HL-60/S4 treated with retinoic acid at 250 ng/mL for 4 days and 3 days (cell line): ENCODE data around the gene TGFBR2.

Experiments used
- in situ Hi-C: fragments of 300-500 bp; cut with MboI; formaldehyde crosslinking; loops from 2 replicates; pipeline ENCODE4 v1.7.0; 2022; ENCODE audit warnings: low sequenced_read_pairs

Gene TGFBR2

DNA sequence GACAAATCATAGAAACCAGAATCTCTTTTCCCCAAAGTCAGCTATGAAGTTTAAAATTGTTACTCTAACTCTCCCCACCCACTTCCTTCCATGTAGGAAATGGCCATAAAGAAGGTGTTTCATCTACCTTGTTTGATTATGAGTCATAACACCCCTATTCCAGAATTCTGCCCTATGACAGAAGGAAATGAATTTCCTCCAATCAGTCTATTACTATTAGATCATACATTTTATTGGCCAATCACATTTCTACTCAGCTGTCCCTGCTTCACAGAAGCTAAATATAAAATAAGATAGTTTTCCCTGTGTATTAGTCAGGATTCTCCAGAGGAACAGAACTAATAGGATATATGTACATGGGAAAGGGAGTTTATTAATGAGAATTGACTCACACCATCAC is 102.1 kb downstream of the TGFBR2 start:
- in situ Hi-C loops = no loop called here

DNA sequence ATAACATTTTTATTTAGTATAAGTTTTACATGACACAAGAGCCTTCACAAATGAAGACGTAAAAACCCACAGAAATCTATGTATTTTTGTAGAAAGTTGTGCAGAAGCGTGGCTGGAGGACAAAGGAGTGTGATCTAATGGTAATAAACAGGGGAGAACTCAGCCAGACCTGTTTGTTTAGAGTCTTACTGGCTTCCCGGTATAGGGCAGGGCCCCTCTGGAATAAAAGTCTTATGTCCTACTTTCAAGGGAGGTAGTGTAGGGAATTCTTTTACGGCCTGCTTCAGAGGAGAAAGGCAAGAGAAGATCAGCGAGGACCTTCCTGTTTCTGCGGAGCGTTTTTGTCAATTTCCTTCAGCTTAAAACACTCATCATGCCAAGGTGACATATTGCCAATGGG is 103.6 kb downstream of the TGFBR2 start:
- in situ Hi-C loops = no loop called here

DNA sequence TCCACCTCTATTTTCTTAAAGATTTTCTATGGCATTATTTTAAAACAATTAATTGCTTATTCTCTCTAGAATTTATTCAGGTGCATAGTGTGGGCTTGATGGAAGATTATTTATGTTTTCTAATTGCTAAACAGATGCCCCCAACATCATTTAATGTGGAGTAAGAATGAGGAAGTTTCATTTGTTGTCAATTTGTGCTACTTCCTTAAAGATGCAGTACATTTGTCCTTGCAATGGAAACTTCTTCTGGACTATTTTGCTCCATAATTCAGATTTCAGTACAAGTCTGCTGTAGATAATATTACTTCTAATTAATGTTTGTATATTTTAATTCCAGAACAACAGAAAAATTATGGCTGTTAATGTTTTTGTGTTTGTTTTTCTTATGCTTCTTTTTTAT is 104.8 kb downstream of the TGFBR2 start:
- in situ Hi-C loops = no loop called here

DNA sequence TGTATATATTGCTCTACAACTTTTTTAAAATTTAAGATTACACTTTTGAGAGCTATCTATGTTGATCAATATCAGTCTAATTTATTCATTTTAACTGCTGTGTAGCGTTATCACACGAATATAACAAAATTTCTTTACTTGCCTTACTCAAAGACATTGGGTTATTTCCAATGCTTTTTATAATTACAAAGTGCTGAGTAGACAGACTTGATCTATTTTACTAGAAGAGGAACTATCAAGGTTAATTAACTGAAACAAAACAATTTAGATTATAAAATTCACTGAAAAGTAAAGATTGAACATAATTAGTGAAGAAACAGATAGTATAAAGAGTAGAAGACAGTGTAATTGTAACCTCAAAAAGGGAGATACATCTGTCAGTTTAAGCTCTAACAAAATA is 105.5 kb downstream of the TGFBR2 start:
- in situ Hi-C loops = no loop called here

DNA sequence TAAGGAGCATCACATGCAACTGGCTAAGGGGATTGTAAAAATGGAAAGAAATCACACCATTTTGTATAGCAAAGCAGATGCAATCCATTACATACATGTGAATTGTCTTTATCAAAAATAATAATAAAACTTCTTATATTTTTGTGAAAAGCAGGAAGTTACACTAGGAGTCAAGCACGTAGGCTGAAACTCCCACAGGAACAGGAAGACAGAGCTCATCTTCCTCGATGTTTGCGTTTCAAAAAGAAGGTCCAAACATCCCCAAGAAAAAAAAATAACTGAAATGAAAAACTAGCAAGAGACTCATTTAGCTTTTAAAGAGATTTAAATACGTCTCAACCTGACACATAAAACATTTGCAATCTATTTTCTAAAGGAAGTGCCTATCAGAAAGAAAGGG is 106.6 kb downstream of the TGFBR2 start:
- in situ Hi-C loops = no loop called here

DNA sequence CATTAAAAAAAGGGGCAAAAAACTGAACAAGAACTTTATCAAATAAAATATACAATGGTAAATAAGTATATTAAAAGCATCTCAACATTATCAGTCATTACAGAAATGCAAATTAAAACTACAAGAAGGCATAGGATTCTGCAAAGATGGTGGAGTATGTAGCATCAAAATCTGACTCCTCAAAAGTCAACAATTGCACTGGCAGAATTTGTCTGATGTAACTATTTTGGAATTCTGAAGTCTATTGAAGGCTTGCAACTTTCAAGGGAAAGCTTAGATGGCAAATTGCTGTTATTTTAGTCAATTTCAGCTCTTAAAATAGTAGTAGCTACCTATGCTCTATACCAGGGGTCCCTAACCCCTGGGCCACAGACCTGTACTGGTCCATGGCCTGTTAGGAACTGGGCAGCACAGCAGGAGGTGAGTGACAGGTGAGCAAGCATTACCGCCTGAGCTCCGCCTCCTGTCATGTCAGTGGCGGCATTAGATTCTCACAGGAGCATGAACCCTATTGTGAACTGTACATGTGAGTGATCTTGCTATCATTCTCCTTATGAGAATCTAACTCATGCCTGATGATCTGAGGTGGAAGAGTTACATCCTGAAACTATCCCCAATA is 107.6 kb downstream of the TGFBR2 start:
- in situ Hi-C loops = no loop called here

DNA sequence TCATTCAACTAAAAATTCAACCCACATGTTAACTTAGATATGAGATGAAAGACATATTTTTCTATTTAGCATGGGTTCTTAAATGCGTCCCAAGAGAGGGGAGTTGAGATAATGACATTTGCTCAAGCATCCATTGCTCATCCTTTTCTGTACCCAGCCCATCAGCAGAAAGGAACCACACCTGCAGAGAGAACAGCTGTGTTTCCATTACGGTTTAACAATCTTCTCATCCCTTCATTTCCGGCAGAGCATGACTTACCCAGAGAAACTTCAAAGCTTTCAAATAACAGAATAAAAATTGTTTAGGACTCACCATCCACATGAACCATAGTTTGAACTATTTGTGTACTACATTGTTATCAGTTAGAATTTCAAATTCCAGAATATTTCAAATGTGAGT is 113.1 kb downstream of the TGFBR2 start:
- in situ Hi-C loops = no loop called here

DNA sequence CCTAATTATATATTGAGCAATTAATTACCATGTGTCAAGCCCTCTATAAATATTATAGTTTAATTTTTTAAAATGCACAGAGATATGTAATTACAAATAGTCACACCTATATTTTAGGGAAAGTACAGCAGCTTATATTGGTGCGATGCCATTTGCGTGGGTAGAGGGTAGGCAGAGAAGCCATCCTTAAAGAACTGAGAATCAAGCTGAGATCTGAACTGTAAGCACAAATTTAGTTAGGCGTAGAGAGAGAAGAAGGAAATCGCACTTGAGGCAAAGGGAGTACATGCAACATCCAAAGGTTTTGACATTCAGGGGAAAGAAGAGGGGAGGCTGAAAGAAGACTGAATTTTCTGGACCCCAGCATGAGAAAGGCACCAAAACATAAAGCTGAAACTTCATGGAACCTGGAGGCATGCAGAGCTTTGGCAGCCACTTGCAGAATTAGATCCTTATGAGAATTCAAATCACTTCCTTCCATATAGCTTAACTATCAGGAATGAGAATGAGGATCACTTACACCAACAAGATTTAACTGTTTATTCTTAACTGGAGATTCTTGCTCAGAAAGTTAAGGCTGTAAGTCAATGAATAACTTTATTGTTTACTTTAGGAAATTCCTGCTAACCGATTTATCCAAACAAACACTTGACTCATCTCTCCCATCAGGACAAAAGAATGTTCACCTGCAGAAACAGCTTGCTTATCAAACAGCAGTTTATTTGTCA is 114.3 kb downstream of the TGFBR2 start:
- in situ Hi-C loops = no loop called here

DNA sequence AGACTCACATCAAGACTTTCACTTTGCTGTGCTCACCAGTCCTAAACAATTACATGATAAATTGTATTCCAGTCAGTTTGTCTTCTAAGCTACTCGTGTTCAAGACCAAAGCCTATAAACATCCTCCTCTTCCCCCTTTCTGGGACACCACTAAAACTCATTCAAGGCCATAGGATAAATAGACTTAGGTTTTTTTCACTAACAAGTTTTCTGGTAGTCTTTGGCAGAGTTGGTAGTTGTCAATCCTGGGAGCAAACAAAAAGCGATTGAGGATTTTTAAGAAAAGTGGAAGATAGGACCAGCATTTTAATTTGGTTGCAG is 114.9 kb downstream of the TGFBR2 start:
- in situ Hi-C loops = no loop called here

DNA sequence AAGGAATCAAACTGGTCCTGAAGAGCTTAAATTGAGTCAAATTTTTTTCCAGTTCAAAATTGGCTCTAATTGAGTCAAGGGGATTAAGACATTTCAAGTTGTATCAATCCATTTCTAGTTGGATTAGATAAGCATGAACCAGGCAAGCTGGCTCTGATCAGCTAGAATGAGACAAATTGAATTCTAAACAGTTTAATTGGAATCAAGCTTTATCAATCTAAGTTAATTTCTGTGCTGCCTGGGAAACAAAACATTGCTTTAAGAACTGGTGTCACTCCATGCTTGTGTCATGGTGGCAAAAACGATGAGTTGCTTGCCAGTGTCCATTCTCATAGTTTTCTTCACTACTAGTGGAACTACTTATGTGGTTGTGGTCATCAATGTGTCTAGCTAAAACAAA is 116.8 kb downstream of the TGFBR2 start:
- in situ Hi-C loops = no loop called here

DNA sequence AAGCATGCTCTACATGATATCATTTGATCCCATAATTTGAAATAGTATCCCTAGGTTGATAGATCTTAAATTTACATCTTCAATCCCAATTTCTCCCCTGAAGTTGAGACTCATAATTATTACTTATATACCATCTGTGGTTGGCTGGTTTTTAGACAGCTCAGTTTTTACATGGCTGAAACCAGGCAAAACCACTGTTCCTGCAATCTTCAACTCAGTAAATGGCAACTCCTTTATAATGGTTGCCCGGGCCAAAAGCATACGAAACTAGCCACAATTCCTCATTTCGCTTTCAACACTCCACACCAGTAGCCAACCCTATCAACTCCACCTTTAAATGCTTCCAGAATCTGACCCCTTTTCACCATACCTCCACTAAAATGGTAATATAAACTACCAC is 118.5 kb downstream of the TGFBR2 start:
- in situ Hi-C loops = no loop called here

DNA sequence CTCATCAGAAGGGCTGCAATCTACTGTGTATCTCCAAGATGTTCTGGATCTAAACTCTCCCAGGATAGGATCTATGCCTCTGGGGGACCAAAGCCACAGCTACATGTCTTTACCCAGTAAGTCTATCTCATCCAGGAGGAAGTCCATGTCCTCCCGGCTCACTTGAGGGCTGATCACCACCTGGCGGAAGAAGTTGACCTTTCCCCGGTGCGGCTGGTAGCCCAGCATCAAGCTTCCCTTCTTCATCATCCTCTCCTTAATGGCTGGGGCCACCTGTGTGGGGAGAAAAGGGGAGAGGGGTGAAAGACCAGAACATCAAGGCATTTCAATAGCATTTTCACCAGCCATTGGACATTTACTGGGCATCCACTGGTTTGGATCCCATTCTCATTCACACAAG is 121.7 kb downstream of the TGFBR2 start:
- in situ Hi-C loops = no loop called here

DNA sequence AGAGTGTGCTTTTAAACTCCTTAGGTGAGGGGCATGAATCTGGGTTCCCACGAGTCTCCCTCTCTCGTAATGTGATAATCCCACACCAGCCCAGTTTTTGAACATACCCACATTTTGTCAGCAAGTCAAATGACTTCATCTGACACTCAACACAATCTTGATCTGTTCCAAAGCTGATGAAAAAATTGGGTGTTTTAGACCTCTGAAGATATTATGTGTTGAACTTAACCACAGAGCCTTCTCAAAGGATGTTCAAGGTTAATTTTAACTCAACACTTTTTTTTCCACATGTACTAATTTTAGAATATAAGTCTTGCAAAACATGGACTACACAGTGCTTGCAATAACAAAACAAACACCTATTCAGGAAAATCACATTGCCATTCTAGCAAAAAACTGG is 123.1 kb downstream of the TGFBR2 start:
- in situ Hi-C loops = no loop called here

DNA sequence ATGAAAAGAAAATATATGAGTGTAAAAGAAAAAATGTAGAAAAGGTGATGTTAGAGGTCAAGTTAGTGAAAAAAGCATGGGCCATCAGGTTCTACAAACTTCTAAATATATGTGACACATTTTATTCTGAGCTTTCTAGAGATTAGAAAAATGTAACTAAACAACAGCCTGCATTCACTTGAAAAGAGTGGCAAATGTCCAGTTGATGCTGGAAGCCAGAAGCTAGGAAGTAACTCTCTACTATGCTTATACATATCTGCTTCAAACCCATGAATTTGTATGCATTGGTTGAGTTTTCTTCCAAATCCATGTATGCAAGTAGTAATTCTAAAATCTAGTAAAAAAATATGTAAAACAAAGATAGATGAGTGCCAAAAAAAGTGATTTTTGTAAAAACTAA is 123.5 kb downstream of the TGFBR2 start:
- in situ Hi-C loops = no loop called here

DNA sequence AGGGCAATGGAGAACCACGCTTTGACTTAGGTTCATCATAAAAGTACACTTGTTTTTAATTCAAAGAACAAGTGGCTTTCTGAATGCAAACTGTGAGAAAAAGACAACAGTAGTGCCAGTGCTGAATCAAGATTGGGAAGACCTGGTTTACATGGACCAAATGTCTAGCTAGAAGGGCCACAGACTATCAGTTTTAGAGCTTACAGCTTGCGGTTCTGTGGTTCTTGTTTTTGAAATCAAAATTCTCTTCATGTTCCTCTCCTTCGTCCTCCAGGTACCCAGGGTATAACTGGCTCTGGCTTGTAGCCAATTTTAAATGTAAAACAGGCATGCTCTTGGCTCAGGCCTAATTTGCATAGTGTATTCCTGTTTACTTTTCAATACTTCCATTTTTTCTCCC is 124.6 kb downstream of the TGFBR2 start:
- in situ Hi-C loops = no loop called here

DNA sequence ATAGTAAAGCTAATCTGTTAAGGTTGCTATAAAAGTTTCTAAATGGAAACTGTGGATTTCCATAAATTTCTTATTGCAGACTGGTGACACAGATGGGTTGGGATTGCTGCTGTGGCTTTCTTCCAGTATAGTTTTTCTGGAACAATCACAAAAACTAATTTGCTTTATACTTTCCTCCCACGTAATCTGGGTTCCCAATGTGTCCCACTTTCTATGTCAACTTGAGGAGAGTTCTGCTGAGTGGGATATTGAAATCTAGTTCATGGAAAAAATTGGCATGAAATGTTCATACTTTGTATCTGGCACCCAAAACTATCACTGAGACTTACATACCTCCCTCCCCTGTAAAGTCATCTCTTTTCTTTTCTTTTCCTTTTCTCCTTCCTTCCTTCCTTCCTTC is 126.8 kb downstream of the TGFBR2 start:
- in situ Hi-C loops = no loop called here

DNA sequence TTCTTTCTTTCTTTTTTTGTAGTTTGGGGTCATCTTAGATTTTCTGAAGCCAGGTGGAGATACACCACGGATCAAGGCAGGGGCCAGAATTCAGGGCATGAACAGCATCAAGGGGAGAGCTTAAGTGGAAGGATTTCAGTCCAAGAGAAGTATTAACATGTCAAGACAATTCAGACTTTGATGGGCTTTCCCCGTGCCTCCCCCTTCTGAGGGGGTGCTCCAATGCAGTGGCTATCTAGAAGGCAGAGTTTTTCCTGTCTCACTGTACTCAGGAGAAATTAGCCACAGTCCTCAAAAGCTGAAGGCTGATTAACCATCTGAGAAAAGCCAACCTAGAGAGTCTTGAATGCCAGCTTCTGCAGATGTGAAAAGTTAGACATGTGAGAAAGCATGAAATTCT is 127.3 kb downstream of the TGFBR2 start:
- in situ Hi-C loops = no loop called here

DNA sequence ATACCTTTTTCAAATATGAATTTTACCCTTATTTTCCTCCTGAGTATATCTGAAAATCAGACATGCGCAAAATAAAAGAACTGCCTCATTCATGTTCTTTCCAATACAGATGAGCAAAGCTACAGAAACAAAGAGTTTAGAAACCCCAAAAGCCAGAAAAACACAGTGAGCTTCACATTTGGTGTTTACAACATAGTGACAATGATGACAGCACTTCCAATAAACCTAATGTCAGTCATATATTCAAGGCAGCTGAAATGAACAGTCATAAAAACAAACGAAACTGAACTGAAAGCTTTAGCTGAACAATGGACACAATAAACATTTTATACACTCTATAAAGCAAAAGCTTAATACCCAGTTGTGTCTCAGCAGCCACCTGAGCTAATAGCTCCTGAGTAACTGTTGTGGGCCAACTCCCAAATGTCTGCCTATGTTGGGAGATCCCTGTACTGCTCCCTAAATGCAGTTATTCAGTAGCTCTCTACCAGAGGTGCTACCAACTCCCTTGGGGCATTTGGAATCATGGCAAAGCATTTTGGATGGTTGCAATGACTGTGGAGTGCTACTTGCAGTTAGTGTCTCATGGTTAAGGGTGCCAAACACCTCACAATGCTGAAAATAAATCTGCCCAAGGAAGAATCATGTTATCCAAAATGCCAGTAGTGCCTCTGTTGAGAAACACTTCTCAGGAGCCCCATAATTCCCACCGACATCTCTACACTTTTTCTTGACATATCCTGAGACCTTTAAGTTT is 131.5 kb downstream of the TGFBR2 start:
- in situ Hi-C loops = no loop called here

DNA sequence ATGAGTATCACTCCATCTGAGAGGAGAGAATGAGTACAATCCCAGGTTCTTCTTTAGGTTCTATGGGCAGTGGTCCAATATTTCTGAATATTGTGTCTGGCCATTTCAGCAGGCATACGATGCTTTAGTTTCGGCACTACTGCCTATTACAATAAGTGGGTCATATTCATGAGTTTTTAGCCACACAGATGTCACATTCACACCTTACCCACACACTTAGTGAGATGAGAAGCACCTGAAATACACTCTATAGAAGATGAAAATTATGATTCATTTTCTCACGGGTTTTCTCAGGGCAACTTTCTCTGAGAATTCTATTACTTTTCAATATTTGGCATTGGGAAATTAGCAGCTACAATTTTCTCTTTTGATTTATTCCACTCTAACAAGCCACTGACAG is 132.2 kb downstream of the TGFBR2 start:
- in situ Hi-C loops = no loop called here

DNA sequence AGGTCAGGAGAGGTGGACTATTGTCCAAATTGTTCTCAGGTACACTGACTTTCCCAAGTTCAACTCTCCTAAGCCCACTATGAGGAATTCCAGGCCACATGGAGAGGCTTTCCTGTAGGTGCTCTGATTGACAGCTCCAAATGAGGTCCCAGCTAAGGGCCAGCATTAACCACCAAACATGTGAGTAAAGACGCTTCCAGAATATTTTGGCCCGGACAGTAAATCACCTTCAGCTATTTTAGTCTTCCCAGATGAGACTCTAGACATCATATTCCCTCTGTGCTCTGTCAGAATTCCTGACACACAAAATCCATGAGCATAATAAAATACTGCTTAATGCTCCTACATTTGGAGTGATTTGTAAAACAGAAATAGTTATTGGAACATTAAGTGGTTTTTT is 135.5 kb downstream of the TGFBR2 start:
- in situ Hi-C loops = no loop called here

DNA sequence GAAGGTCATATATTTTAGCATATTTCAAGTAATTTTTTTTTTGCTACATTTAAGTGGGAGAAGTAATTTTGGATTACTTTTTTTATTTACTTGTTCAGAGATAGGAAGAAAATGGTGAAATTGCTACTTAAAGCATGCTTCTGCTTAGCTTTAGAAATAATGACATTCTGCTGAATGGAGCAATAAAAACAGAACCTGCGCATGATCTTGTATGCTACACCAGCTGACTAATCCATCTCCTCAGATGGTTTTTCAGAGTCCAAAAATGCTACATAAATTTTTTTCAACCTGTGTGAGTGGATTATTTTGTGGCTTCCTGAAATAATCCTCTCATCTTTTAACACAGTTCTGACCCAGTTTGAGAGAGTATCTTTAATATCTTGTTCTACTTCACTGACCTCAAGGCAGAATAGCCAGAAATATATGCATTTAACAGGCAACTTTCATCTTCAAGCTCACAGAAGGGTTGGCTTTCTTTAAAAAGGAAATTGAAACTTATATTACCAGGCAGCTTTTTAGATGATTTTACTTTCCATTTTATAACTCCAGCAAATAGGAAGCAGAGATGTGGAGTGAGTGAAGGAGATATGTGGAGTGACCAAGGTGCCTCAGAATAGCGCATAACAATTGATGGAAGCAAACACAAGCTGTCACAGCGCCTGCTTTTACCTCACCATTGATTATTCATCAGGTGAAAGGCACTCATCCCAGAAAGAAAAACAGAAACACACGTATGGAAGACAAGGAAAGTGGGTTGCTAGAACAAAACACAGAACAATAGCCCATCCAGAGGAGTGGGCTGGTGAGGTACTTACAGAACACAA is 136.6 kb downstream of the TGFBR2 start:
- in situ Hi-C loops = no loop called here
